Uterus (tissue), 2 donors: Measurements from ENCODE around the gene ACSS2.

Experiments used
- POLR2A ChIP-seq, 2 donors: fragments of 450-650 bp; IDR thresholded peaks; one replicate each; pipeline ENCODE4 v1.6.1; 2016; ENCODE audit warnings: antibody characterized with exemption in 2 of 2, mild to moderate bottlenecking in 1 of 2, moderate library complexity in 1 of 2
- TF ChIP-seq, protein P1 (sequence below), 4 experiments: fragments of 200-600 bp in 2 of 4; fragments of 450-650 bp in 2 of 4; sonication (generic) in 2 of 4; IDR thresholded peaks; one replicate each; pipeline ENCODE4 v1.5.1; 2016 to 2019; ENCODE audit warnings: antibody characterized with exemption in 4 of 4, mild to moderate bottlenecking in 2 of 4, moderate library complexity in 1 of 4

DNA sequence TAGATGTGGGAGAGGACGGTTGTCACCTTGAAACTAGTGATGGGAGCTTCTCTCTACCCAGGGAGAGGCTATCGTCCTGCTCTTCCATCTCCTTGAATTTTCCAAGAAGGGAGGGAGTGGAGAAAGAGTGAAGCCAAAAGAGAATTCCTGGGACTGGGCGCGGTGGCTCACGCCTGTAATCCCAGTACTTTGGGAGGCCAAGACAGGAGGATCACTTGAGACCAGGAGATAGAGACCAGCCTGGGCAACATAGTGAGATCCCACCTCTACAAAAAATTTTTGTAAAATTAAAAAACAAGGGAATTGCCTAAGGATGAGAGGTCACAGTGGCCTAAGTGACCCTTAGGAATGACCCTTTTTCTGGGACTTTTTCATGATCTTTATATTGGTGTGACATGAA lies 88.1 kb downstream of the ACSS2 start:
- TF ChIP-seq POLR2A (IDR thresholded peaks at IDR 0.05): no peak
- TF ChIP-seq, protein P1, sequence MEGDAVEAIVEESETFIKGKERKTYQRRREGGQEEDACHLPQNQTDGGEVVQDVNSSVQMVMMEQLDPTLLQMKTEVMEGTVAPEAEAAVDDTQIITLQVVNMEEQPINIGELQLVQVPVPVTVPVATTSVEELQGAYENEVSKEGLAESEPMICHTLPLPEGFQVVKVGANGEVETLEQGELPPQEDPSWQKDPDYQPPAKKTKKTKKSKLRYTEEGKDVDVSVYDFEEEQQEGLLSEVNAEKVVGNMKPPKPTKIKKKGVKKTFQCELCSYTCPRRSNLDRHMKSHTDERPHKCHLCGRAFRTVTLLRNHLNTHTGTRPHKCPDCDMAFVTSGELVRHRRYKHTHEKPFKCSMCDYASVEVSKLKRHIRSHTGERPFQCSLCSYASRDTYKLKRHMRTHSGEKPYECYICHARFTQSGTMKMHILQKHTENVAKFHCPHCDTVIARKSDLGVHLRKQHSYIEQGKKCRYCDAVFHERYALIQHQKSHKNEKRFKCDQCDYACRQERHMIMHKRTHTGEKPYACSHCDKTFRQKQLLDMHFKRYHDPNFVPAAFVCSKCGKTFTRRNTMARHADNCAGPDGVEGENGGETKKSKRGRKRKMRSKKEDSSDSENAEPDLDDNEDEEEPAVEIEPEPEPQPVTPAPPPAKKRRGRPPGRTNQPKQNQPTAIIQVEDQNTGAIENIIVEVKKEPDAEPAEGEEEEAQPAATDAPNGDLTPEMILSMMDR (IDR thresholded peaks at IDR 0.05): no peak
